Progenitor cell of endocrine pancreas (in vitro differentiated cells): ENCODE data around the gene PDCL3. TPM values are rescaled to one million over a fixed set of nuclear protein-coding genes. Genes with fewer than 3 reads are reported as not detected.

Experiments
- DNase-seq: peaks from one replicate; pipeline ENCODE4 v3.0.0; 2021; ENCODE audit warnings: low spot score; ENCODE audit not compliant: unreplicated experiment
- H3K27ac Mint-ChIP-seq: 2 replicates; pipeline ENCODE4 v1.8.0; 2021; ENCODE audit warnings: mild to moderate bottlenecking, moderate library complexity, mixed read lengths
- H3K27me3 Mint-ChIP-seq: 2 replicates; pipeline ENCODE4 v1.8.0; 2021; ENCODE audit warnings: mixed read lengths
- H3K36me3 Mint-ChIP-seq: 2 replicates; pipeline ENCODE4 v1.8.0; 2022; ENCODE audit warnings: mixed read lengths; ENCODE audit not compliant: insufficient read depth
- H3K4me1 Mint-ChIP-seq: 2 replicates; pipeline ENCODE4 v1.8.0; 2021; ENCODE audit warnings: low read depth, mixed read lengths
- H3K4me3 Mint-ChIP-seq: 2 replicates; pipeline ENCODE4 v1.8.0; 2021; ENCODE audit warnings: low read depth, mild to moderate bottlenecking, moderate library complexity, mixed read lengths
- H3K9me3 Mint-ChIP-seq: 2 replicates; pipeline ENCODE4 v1.8.0; 2021; ENCODE audit warnings: low read depth, mixed read lengths
- total RNA-seq: library from RNA; stranded (reverse); gene quantifications from 2 replicates; pipeline ENCODE4 v1.2.1, GENCODE V29; 2021
- TF ChIP-seq, protein P1 (sequence below): fragments of 200-600 bp; sonication (generic); IDR thresholded peaks from one replicate; pipeline ENCODE4 v1.5.0; 2021; ENCODE audit warnings: antibody characterized with exemption, mild to moderate bottlenecking; ENCODE audit not compliant: unreplicated experiment

Gene PDCL3
- total RNA-seq, 1 donor from 2014 or later = 36.8 TPM

DNA sequence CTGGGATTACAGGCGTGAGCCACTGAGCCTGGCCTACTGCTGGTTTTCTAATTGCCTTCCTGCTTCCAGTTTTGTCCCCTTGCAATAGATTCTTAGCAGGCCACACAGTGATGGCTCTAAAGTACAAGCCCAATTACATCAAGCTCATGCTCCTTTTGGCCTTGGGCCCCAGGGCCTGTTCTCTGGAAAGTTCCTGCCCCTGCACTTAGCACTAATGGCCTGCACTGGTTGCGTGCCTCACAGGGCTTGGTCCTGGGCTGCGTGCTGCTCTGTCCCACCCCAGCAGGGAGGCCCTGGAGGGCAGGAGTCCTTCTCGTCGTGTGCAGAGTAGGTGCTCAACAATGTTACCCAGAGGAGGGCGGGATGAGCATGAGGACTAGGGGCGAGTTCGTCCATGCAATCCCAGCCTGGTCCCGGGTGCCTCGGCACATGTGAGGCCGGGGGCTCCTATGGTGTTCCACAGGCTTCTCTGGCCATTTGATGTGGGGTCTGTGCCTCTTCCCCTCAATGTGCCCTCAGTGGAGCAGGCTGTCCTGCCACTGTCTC, 51.7 kb downstream of the PDCL3 start:
- Mint-ChIP-seq H3K9me3 (no peaks in the 10 kb centered on the region), H3K4me3 (no peak overlapping the region), H3K36me3 (no peaks in the 10 kb centered on the region), H3K4me1 (no peaks in the 10 kb centered on the region), H3K27ac (no peak overlapping the region), H3K27me3 (peaks cover 6% of the 10 kb centered on the region)
- TF ChIP-seq, protein P1, sequence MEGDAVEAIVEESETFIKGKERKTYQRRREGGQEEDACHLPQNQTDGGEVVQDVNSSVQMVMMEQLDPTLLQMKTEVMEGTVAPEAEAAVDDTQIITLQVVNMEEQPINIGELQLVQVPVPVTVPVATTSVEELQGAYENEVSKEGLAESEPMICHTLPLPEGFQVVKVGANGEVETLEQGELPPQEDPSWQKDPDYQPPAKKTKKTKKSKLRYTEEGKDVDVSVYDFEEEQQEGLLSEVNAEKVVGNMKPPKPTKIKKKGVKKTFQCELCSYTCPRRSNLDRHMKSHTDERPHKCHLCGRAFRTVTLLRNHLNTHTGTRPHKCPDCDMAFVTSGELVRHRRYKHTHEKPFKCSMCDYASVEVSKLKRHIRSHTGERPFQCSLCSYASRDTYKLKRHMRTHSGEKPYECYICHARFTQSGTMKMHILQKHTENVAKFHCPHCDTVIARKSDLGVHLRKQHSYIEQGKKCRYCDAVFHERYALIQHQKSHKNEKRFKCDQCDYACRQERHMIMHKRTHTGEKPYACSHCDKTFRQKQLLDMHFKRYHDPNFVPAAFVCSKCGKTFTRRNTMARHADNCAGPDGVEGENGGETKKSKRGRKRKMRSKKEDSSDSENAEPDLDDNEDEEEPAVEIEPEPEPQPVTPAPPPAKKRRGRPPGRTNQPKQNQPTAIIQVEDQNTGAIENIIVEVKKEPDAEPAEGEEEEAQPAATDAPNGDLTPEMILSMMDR = no peak
- DNase-seq = no peak

DNA sequence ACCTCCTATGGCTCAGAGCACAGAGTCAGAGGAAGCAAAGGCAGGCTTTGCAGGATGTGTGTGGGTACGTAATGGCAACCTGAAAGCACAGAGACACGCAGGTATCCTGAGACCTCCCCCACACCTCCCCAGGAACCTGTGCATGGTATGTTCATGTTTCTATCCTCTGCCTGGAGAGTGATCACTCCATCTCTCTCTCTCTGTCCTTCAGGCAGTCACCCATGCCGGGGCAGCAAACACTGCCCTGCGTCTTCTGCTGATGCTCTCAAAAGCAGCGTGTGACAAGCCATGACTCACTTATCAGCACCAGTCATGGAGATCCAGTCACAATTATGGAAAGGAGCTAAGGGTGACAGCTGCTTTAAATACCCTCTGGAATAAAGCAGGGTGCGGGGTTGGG, 52.7 kb downstream of the PDCL3 start:
- Mint-ChIP-seq H3K4me1 (no peaks in the 10 kb centered on the region), H3K27ac (no peak overlapping the region), H3K9me3 (no peaks in the 10 kb centered on the region), H3K4me3 (no peak overlapping the region), H3K27me3 (peaks cover 6% of the 10 kb centered on the region), H3K36me3 (no peaks in the 10 kb centered on the region)
- TF ChIP-seq, protein P1 = no peak
- DNase-seq = no peak

DNA sequence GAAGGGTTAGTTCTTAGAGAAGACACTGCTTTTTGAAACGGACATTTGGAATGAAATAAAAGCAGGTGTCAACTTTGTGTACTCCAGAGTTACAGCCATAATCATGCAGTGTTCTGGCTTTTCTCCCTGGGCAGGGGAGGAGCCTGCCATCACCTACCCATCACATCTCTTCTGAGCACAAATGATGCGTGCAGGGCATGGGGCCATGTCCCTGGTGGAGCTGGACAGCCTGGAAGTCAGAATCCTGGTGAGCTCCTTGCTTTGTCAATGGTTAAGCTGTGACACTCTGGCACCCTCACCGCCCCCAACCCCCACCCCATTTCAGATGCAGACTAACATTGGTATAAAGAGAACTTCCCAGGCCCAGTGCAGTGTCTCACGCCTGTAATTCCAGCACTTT, 53.1 kb downstream of the PDCL3 start:
- peaks cover 4% of the 10 kb centered on the region for H3K27me3 Mint-ChIP-seq
- TF ChIP-seq, protein P1 = no peak
- no peak for DNase-seq
- H3K36me3 Mint-ChIP-seq = no peaks in the 10 kb centered on the region
- no peak overlapping the region for H3K27ac Mint-ChIP-seq
- no peaks in the 10 kb centered on the region for H3K4me1 Mint-ChIP-seq
- H3K9me3 Mint-ChIP-seq = peaks cover 3% of the 10 kb centered on the region
- H3K4me3 Mint-ChIP-seq = no peak overlapping the region

DNA sequence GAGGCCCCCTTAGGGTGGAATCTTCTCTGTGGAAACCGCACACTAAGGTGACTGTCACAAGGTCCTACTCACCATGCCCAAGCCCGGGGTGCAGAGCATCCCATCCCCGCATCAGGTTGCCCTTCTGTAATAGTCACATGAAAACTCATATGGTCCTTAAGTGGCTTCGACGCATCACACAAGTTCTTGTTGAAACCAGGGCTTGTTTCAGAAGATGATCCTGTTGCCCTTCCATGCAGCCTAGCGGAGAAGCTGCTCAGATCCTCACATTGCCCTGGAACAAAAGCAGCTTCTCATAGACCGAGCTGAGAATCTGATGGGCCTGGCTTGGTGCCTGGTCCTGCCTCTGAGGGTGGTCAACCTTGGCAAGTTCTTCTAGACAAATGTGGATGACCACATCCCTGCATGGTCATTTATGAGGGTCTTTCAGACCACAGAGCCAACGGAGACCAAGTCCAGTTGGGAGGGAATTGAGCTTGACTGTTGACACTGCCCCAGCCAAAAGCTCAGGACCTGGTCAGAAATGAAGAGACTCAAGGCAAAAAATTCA, 54.1 kb downstream of the PDCL3 start:
- no peak for DNase-seq
- TF ChIP-seq, protein P1 = no peak
- H3K36me3 Mint-ChIP-seq = no peaks in the 10 kb centered on the region
- H3K27ac Mint-ChIP-seq = no peak overlapping the region
- no peaks in the 10 kb centered on the region for H3K4me1 Mint-ChIP-seq
- H3K4me3 Mint-ChIP-seq = no peak overlapping the region
- peaks cover 7% of the 10 kb centered on the region for H3K9me3 Mint-ChIP-seq
- H3K27me3 Mint-ChIP-seq = peaks cover 4% of the 10 kb centered on the region

DNA sequence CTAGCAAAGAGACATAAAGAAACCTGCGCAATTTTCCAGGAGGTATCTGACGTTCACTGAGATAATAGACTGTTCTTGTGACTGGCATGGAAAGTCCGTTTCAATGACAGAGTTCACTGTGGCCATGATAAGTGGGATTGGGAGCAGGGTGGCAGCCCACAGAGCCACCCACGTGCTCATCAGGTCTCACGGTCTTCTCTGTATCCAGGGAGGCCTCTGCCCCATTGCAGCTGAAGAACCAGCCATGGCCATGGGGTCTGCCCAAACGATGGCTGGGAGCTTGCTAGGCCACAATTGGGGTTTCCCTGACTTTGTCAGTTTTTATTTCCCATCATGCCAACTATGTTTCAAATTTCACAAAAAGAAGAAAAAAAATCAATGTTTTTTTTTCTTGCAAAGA, 57.2 kb downstream of the PDCL3 start:
- Mint-ChIP-seq H3K27me3 (peaks cover 4% of the 10 kb centered on the region), H3K36me3 (no peaks in the 10 kb centered on the region), H3K9me3 (peaks cover 7% of the 10 kb centered on the region), H3K4me3 (no peak overlapping the region), H3K4me1 (no peaks in the 10 kb centered on the region), H3K27ac (no peak overlapping the region)
- no peak for DNase-seq
- TF ChIP-seq, protein P1 = no peak
